ENCODE results near the gene C1orf216. TPM values are rescaled to one million over a fixed set of nuclear protein-coding genes. Genes with fewer than 3 reads are reported as not detected.

C1orf216 gene
- total RNA-seq, 1 experiment from 2014 or later: 13.9 TPM

DNA sequence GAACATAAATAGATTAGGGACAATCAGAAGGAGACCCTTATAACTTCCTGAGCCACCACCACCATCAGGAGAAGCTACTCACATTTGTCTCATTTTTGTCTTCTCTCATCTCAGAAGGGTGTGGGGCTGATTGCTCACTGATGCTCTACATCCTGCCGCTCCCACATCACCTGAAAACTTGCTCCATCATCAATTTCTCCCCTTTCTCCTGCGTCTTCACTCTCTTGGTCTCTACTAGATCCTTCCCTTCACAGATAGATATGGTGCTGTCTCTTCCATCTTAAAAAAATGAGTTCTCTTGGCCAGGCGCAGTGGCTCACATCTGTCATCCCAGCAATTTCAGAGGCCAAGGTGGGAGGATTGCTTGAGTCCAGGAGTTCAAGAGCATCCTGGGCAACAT, 38.4 kb downstream of the C1orf216 start:
- TF ChIP-seq SRF (IDR thresholded peaks at IDR 0.05; ENCODE audit: low read depth) (no peak), SP1 (IDR thresholded peaks at IDR 0.05; ENCODE audit: low read depth) (no peak), RAD21 (IDR thresholded peaks at IDR 0.05; ENCODE audit: low read depth) (no peak), EGR1 (IDR thresholded peaks at IDR 0.05; ENCODE audit: low read depth) (no peak), ZNF274 (IDR thresholded peaks at IDR 0.05; ENCODE audit: low read depth, low read length) (no peak), YY1 (IDR thresholded peaks at IDR 0.05; ENCODE audit: extremely low read depth, insufficient replicate concordance, low read depth, low read length) (no peak), EZH2phosphoT487 (IDR thresholded peaks at IDR 0.05; ENCODE audit: borderline replicate concordance) (no peak)
- TF ChIP-seq, protein P1, sequence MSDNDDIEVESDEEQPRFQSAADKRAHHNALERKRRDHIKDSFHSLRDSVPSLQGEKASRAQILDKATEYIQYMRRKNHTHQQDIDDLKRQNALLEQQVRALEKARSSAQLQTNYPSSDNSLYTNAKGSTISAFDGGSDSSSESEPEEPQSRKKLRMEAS (IDR thresholded peaks at IDR 0.05): no peak
- TF ChIP-seq, protein P2, sequence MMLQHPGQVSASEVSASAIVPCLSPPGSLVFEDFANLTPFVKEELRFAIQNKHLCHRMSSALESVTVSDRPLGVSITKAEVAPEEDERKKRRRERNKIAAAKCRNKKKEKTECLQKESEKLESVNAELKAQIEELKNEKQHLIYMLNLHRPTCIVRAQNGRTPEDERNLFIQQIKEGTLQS (IDR thresholded peaks at IDR 0.05): no peak
- TF ChIP-seq, protein P3, sequence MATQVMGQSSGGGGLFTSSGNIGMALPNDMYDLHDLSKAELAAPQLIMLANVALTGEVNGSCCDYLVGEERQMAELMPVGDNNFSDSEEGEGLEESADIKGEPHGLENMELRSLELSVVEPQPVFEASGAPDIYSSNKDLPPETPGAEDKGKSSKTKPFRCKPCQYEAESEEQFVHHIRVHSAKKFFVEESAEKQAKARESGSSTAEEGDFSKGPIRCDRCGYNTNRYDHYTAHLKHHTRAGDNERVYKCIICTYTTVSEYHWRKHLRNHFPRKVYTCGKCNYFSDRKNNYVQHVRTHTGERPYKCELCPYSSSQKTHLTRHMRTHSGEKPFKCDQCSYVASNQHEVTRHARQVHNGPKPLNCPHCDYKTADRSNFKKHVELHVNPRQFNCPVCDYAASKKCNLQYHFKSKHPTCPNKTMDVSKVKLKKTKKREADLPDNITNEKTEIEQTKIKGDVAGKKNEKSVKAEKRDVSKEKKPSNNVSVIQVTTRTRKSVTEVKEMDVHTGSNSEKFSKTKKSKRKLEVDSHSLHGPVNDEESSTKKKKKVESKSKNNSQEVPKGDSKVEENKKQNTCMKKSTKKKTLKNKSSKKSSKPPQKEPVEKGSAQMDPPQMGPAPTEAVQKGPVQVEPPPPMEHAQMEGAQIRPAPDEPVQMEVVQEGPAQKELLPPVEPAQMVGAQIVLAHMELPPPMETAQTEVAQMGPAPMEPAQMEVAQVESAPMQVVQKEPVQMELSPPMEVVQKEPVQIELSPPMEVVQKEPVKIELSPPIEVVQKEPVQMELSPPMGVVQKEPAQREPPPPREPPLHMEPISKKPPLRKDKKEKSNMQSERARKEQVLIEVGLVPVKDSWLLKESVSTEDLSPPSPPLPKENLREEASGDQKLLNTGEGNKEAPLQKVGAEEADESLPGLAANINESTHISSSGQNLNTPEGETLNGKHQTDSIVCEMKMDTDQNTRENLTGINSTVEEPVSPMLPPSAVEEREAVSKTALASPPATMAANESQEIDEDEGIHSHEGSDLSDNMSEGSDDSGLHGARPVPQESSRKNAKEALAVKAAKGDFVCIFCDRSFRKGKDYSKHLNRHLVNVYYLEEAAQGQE (IDR thresholded peaks at IDR 0.05; ENCODE audit: low read depth): no peak
- DNase-seq (ENCODE audit: low read depth, low spot score): no peak
- Histone ChIP-seq H3K9me2 (ENCODE audit: insufficient read depth) (no peaks in the 10 kb centered on the region), H3K9ac (ENCODE audit: low read length) (no peak overlapping the region), H3K27ac (ENCODE audit: low read depth, low read length) (no peak overlapping the region), H3K4me2 (ENCODE audit: low read length) (no peak overlapping the region), H3K4me1 (ENCODE audit: control insufficient read depth in 1 of 2, insufficient read depth in 2 of 2, low read length in 2 of 2) (no peaks in the 10 kb centered on the region), H4K20me1 (ENCODE audit: insufficient read depth) (no peaks in the 10 kb centered on the region), H2AFZ (ENCODE audit: low read depth, low read length, poor library complexity, severe bottlenecking) (no peak overlapping the region), H3K4me3 (replicated peaks in 1 of 2; ENCODE audit: low read depth in 1 of 2, low read length in 2 of 2) (no peak overlapping the region), H3K9me3 (ENCODE audit: control insufficient read depth in 1 of 2, insufficient read depth in 1 of 2, low read depth in 1 of 2, low read length in 2 of 2) (no peaks in the 10 kb centered on the region), H3K27me3 (ENCODE audit: insufficient read depth, low read length) (0 out of 2 replicates have a peak, but pooled peaks cover 7% of the 10 kb centered on the region), H3K36me3 (ENCODE audit: control insufficient read depth in 1 of 2, insufficient read depth in 2 of 2, low read length in 2 of 2) (no peaks in the 10 kb centered on the region), H3K79me2 (ENCODE audit: insufficient read depth, low read length) (no peaks in the 10 kb centered on the region)
- CTCF ChIA-PET: no interaction called here
- ATAC-seq: no peak
- intact Hi-C loops (cut with micrococcal nuclease): no loop called here
- no TSS peak for BruUV-seq (replicated peaks)
- POLR2A ChIA-PET: no interaction called here
- RAD21 ChIA-PET (ENCODE audit: low non-redundant PET in 1 of 2, low total read pairs in 2 of 2, uncharacterized antibody in 2 of 2, unreplicated experiment in 2 of 2): no interaction called here
